A673 (cell line): ENCODE data around the gene CASKIN1. TPM values are rescaled to one million over a fixed set of nuclear protein-coding genes. Genes with fewer than 3 reads are reported as not detected.

ENCODE experiments used
- BruUV-seq: library from RNA; stranded (reverse); fragments of 400-500 nt; replicated peaks from 2 replicates; lab custom pipeline; 2021; lab: Mats Ljungman, UMichigan
- CTCF ChIA-PET: fragments of 300-600 bp; sonication (Branson Sonifier 250); formaldehyde crosslinking; loops from one replicate; lab custom pipeline; 2022; ENCODE audit warnings: antibody characterized with exemption; lab: Charles Lee
- POLR2A ChIA-PET: fragments of 300-600 bp; sonication (Branson Sonifier 250); formaldehyde crosslinking; loops from one replicate; lab custom pipeline; 2022; ENCODE audit warnings: antibody characterized with exemption; ENCODE audit not compliant: low non-redundant PET; lab: Charles Lee
- DNase-seq: peaks from one replicate; pipeline ENCODE4 v3.0.0-alpha.2; 2015; ENCODE audit warnings: low spot score
- H3K27ac ChIP-seq: fragments of 200-600 bp; sonication (generic); 2 replicates; pipeline ENCODE4 v1.5.1; 2016; ENCODE audit warnings: mixed run types, low read depth, mild to moderate bottlenecking, mixed read lengths, antibody characterized with exemption, low read length; ENCODE audit not compliant: poor library complexity, severe bottlenecking
- H3K27me3 ChIP-seq: fragments of 200-600 bp; sonication (generic); replicated peaks from 2 replicates; pipeline ENCODE4 v1.6.1; 2017; ENCODE audit warnings: mixed run types, low read depth, mild to moderate bottlenecking, mixed read lengths, antibody characterized with exemption, low read length; ENCODE audit not compliant: insufficient read depth, poor library complexity
- H3K36me3 ChIP-seq: fragments of 200-600 bp; sonication (generic); 2 replicates; pipeline ENCODE4 v1.6.1; 2016; ENCODE audit warnings: mixed run types, mild to moderate bottlenecking, mixed read lengths, antibody characterized with exemption, low read length; ENCODE audit not compliant: insufficient read depth, poor library complexity, severe bottlenecking
- H3K4me1 ChIP-seq: fragments of 200-600 bp; sonication (generic); 2 replicates; pipeline ENCODE4 v1.6.1; 2017; ENCODE audit warnings: mixed run types, mild to moderate bottlenecking, mixed read lengths, antibody characterized with exemption, low read length; ENCODE audit not compliant: insufficient read depth, poor library complexity, severe bottlenecking
- H3K4me3 ChIP-seq: fragments of 200-600 bp; sonication (generic); 2 replicates; pipeline ENCODE4 v1.5.1; 2016; ENCODE audit warnings: low read depth, mixed run types, mild to moderate bottlenecking, mixed read lengths, low read length; ENCODE audit not compliant: poor library complexity, severe bottlenecking
- H3K9me3 ChIP-seq: fragments of 200-600 bp; sonication (generic); 2 replicates; pipeline ENCODE4 v1.6.1; 2016; ENCODE audit warnings: mixed run types, low read depth, mild to moderate bottlenecking, mixed read lengths, antibody characterized with exemption, low read length; ENCODE audit not compliant: poor library complexity, severe bottlenecking
- CTCF ChIP-seq: fragments of 300-800, 200-600 bp; sonication (generic); conservative IDR thresholded peaks from 2 replicates; pipeline ENCODE4 v1.5.1; 2017; ENCODE audit warnings: low read depth, mild to moderate bottlenecking, antibody characterized with exemption, low read length, moderate library complexity, mixed read lengths
- EZH2 ChIP-seq: fragments of 200-600 bp; sonication (generic); IDR thresholded peaks from 2 replicates; pipeline ENCODE4 v1.6.1; 2017; ENCODE audit warnings: borderline replicate concordance, low read depth, mild to moderate bottlenecking, mixed read lengths, antibody characterized with exemption, low read length; ENCODE audit not compliant: poor library complexity, severe bottlenecking
- intact Hi-C: fragments of 100-400 bp; cut with micrococcal nuclease; formaldehyde crosslinking; loops from one replicate; pipeline ENCODE4 v1.10.0; 2022; ENCODE audit not compliant: unreplicated experiment
- total RNA-seq: library from RNA; stranded (reverse); gene quantifications from 2 replicates; pipeline ENCODE4 v1.2.3, GENCODE V29; 2021

The CASKIN1 gene
- total RNA-seq, 1 experiment from 2014 or later: 1.1 TPM

DNA sequence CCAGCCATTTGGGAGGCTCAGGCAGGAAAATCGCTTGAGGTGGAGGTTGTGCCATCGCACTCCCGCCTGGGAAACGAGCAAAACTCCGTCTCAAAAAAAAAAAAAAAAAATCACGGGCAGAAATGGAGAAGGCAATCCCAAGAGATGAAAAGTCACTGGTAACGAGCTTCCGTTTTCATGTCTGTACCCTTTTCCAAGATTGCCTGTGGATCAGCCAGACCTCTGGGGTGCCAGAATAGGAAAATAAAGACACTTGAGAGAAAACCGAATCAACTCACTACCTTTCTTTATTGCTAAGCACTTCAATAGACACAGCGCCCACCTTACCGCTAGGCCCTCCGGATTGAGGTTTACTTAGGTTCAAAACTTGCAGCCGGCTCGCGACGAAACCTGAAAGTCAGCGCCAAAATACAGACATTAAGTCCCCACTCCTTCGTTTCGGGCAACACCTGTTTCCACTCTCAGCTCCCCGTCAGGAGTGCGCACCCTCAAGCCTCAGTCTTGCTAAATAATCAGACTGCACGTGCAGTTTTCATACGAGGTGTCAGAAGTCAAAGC lies 41.8 kb downstream of the CASKIN1 start:
- ChIA-PET POLR2A (interaction anchor here (1.0 kb wide), 1 partner anchor 11 kb away, joined by 6 read pairs; no protein-coding TSS in a partner anchor), CTCF (interaction anchor here (0.7 kb wide), 1 partner anchor 1474 kb away, joined by 3 read pairs; the partner anchor contains the start of gene STUB1)
- Histone ChIP-seq H3K27me3 (no peaks in the 10 kb centered on the region), H3K36me3 (peaks cover 40% of the 10 kb centered on the region), H3K4me1 (peaks cover 61% of the 10 kb centered on the region), H3K9me3 (no peaks in the 10 kb centered on the region), H3K4me3 (peak overlapping the region; percentile 91), H3K27ac (peak overlapping the region; percentile 92)
- TSS peak; percentile 90 for BruUV-seq
- no peak for DNase-seq
- intact Hi-C loops: loop anchor here (5.0 kb wide), 2 partner anchors 68 to 132 kb away; partner anchors contain the start of gene E4F1
- TF ChIP-seq EZH2 (no peak), CTCF (no peak)

DNA sequence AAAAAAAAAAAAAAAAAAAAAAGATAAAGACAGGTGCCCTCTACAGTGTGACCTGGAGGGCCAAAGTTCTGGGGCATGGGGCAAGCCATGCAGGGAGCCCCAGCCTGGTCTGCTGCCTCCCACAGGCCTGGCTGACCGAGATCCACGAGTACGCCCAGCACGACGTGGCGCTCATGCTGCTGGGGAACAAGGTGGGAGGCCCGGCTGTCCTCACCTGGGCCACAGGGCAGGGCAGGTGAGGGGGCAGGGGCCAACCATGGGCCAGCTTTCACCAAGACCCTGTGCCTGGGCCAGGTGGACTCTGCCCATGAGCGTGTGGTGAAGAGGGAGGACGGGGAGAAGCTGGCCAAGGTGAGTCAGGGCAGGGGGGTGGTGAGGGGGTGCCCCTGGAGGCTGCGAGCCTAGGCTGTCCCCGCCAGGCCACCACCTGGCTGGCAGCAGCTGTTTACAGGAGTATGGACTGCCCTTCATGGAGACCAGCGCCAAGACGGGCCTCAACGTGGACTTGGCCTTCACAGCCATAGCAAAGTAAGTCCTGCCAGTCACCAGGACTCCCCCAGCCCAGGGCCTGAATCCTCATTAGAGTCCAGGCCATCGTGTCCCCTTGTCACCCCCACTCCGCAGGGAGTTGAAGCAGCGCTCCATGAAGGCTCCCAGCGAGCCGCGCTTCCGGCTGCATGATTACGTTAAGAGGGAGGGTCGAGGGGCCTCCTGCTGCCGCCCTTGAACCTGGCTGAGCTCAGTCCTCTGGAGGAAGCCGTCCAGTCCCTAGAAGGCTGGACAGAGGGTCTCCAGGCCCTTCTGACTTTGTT lies 43.5 kb downstream of the CASKIN1 start:
- no peaks in the 10 kb centered on the region for H3K9me3 ChIP-seq
- intact Hi-C loops: loop anchor here (5.0 kb wide), 1 partner anchor 131 kb away; no protein-coding TSS in a partner anchor
- H3K4me3 ChIP-seq: peak overlapping the region; percentile 91
- peak overlapping the region; percentile 92 for H3K27ac ChIP-seq
- POLR2A ChIA-PET: interaction anchor here (0.7 kb wide), 1 partner anchor 367 kb away, joined by 26 read pairs; the partner anchor contains the start of gene AMDHD2
- H3K27me3 ChIP-seq: no peaks in the 10 kb centered on the region
- CTCF ChIA-PET: interaction anchor here (0.6 kb wide), 1 partner anchor 127 kb away, joined by 3 read pairs; no protein-coding TSS in a partner anchor
- peaks cover 59% of the 10 kb centered on the region for H3K4me1 ChIP-seq
- peaks cover 40% of the 10 kb centered on the region for H3K36me3 ChIP-seq
- DNase-seq: peak; percentile 49
- TF ChIP-seq CTCF: no peak
- TF ChIP-seq EZH2: no peak
- BruUV-seq: no TSS peak

DNA sequence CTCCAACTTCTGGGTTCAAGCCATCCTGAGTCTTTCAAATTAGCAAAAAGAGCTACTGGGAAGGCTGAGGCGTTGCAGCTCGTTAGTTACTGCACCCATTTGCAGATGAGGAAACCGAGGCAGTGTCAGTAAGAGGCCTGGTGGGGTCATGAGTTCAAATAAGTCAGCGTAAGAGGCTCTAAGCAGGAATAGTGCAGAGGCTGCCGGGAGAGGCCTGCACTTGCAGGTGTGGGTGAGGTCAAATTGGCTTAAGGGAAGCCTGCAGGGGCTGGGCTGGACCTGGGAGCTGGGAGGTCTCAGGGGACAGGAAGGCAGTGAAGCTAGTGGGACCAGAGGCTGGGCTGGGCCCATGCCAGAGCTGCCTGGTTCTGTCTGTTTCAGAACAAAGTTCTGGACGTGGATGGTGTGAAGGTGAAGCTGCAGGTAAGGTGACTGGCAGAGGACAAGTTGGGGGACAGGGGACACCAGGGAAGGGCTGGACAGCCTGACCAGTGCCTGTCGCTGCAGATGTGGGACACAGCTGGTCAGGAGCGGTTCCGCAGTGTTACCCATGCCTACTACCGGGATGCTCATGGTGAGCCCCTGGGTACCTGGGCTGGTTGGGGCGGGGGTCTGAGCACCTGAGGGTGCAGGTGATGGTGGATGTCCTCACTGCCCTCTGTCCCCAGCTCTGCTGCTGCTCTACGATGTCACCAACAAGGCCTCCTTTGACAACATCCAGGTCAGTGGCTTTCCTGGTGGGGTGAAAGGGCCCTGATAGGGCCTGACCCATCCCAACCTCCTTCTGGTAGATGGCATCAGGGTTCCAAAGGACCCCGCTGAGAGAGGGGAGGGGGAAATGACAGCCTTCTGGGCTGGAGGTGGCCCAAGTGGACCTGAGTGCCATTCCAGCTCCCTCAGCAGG lies 45.0 kb downstream of the CASKIN1 start:
- CTCF ChIA-PET: interaction anchor here (0.6 kb wide), 2 partner anchors 11 to 128 kb away, joined by 3 to 4 read pairs; no protein-coding TSS in a partner anchor
- TF ChIP-seq EZH2 (no peak), CTCF (no peak)
- Histone ChIP-seq H3K27me3 (no peaks in the 10 kb centered on the region), H3K27ac (peak overlapping the region; percentile 55), H3K4me3 (peak overlapping the region; percentile 11), H3K36me3 (peaks cover 40% of the 10 kb centered on the region), H3K9me3 (no peaks in the 10 kb centered on the region), H3K4me1 (peaks cover 50% of the 10 kb centered on the region)
- DNase-seq: no peak
- intact Hi-C loops: loop anchor here (5.0 kb wide), 1 partner anchor 129 kb away; no protein-coding TSS in a partner anchor
- no TSS peak for BruUV-seq
- POLR2A ChIA-PET: no interaction called here
